Measurements from ENCODE around the gene SCGB2B2. TPM values are rescaled to one million over a fixed set of nuclear protein-coding genes. Genes with fewer than 3 reads are reported as not detected.
A peak's percentile ranks its signal among the peaks of the same experiment; 100 is the strongest.

SCGB2B2 gene
- total RNA-seq, 1 donor from 2014 or later = 0.74 TPM

DNA sequence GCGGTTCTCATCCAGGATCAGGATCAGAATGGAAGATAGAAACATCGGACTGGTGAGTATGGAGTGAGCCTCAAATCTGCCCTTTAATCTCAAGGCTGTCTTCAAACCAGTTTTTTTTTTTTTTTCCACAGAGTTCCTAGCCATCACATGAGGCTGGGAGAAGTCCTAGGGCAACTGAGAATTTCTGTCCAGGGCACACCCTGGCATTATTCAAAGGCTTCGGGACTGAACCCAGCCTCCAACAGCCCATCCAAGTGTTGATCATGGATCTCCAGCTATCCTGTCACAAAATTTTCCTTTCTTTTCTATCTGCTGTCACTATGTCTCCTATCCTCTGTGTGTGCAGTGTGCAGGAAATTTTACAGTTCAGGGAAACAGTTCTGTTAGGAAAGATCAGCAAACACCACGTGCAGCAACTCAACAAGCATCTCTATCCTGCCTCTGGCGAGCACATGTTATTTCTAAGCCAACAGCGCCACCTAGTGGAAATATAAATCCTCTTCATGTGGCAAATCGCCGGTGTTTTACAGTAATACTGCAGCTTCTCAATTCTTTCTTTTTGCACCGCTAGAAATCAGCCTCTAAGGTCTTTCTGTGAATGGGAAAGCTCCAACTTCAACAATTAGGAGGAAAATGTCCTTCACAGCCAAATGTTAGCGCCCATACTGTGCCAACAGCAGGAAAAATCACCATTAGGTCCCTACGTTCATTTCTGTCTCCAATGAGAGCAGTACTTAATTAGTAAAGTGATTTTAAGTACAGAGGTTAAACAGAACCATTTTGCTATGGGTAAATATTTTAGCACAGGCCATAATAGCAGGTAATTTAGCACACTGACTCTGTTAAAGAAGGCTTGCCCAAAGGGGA lies 35.7 kb upstream of the SCGB2B2 start:
- H3K4me3 Mint-ChIP-seq (ENCODE audit: unreplicated experiment) = no peak overlapping the region

DNA sequence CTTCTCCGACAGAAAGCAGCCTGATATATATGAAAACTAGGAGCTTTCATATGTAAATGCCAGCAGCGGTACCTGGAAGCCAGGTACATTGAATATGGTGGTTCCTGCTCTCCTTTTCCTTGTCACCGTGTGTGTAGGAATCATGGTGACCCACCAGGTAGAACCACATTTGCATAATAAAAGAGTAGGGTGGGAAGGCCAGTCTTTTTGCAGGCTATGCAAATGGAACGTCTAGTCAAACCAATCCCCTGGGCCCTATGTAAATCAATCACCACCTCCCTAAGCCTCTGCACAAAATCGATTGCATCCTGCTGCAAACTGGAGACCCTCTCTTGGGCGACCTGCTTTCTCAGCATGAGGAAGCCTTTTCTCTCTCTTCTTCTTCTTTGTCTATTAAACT lies 34.9 kb upstream of the SCGB2B2 start:
- Mint-ChIP-seq H3K9me3 (ENCODE audit: unreplicated experiment) (peaks cover 8% of the 10 kb centered on the region), H3K27me3 (ENCODE audit: unreplicated experiment) (peaks cover 2% of the 10 kb centered on the region), H3K36me3 (ENCODE audit: low read depth, unreplicated experiment) (peaks cover 6% of the 10 kb centered on the region), H3K4me3 (ENCODE audit: unreplicated experiment) (no peak overlapping the region), H3K27ac (ENCODE audit: unreplicated experiment) (no peak overlapping the region), H3K4me1 (ENCODE audit: unreplicated experiment) (no peaks in the 10 kb centered on the region)
- TF ChIP-seq, protein P1, sequence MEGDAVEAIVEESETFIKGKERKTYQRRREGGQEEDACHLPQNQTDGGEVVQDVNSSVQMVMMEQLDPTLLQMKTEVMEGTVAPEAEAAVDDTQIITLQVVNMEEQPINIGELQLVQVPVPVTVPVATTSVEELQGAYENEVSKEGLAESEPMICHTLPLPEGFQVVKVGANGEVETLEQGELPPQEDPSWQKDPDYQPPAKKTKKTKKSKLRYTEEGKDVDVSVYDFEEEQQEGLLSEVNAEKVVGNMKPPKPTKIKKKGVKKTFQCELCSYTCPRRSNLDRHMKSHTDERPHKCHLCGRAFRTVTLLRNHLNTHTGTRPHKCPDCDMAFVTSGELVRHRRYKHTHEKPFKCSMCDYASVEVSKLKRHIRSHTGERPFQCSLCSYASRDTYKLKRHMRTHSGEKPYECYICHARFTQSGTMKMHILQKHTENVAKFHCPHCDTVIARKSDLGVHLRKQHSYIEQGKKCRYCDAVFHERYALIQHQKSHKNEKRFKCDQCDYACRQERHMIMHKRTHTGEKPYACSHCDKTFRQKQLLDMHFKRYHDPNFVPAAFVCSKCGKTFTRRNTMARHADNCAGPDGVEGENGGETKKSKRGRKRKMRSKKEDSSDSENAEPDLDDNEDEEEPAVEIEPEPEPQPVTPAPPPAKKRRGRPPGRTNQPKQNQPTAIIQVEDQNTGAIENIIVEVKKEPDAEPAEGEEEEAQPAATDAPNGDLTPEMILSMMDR (IDR thresholded peaks at IDR 0.05; ENCODE audit: unreplicated experiment) = no peak
- no peak for DNase-seq (ENCODE audit: low spot score)

More for the DNA sequence above, 35.7 kb upstream of the SCGB2B2 start:
- Mint-ChIP-seq H3K9me3 (ENCODE audit: unreplicated experiment) (peaks cover 8% of the 10 kb centered on the region), H3K27ac (ENCODE audit: unreplicated experiment) (no peak overlapping the region), H3K27me3 (ENCODE audit: unreplicated experiment) (peaks cover 2% of the 10 kb centered on the region), H3K36me3 (ENCODE audit: low read depth, unreplicated experiment) (peaks cover 6% of the 10 kb centered on the region), H3K4me1 (ENCODE audit: unreplicated experiment) (no peaks in the 10 kb centered on the region)
- TF ChIP-seq, protein P1 (IDR thresholded peaks at IDR 0.05; ENCODE audit: unreplicated experiment) = peak; percentile 99
- peak; percentile 59 for DNase-seq (ENCODE audit: low spot score)

DNA sequence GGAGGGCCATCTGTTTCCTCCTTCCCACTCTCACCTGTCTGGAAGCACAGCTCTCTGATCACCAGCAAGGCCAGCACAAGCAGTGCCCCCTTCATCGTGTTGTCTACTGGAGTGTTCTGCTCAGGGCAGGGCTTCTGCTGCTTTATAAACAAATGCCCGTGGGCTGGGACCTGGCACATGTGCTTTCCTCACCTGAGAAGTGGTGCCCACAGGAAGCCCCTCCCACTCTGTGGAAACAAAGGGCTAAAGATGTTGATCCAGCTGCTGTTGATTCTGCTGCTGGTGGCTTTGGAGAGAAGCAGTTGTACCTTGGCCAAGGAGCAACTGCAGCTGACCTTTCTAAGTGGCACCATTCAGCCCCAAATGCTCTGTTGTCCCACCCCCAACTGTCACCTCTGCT lies 30.7 kb upstream of the SCGB2B2 start:
- Mint-ChIP-seq H3K36me3 (ENCODE audit: low read depth, unreplicated experiment) (peaks cover 7% of the 10 kb centered on the region), H3K4me3 (ENCODE audit: unreplicated experiment) (no peak overlapping the region), H3K27ac (ENCODE audit: unreplicated experiment) (no peak overlapping the region), H3K27me3 (ENCODE audit: unreplicated experiment) (peaks cover 2% of the 10 kb centered on the region), H3K4me1 (ENCODE audit: unreplicated experiment) (no peaks in the 10 kb centered on the region), H3K9me3 (ENCODE audit: unreplicated experiment) (no peaks in the 10 kb centered on the region)
- TF ChIP-seq, protein P1 (IDR thresholded peaks at IDR 0.05; ENCODE audit: unreplicated experiment) = no peak
- DNase-seq (ENCODE audit: low spot score) = no peak

DNA sequence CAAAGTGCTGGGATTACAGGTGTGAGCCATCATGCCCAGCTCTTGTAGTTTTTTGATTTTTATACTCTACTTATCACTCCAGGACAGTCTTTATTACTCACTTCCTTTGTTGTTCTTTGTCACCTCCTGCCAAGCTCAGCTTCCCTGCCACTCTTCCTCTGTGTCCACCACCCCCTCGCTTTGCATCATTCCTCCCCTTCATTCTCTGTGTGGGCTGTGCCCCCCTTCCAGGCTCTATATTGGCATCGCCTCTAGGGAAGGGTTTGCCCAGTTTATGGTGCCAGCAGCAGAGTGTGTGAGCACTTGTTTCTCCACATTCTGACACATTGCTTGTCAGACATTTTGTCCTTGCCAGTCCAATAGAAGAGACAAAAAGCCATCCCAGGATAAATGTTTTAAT lies 15.6 kb upstream of the SCGB2B2 start:
- H3K4me1 Mint-ChIP-seq (ENCODE audit: unreplicated experiment) = peaks cover 7% of the 10 kb centered on the region
- TF ChIP-seq, protein P1 (IDR thresholded peaks at IDR 0.05; ENCODE audit: unreplicated experiment) = no peak
- no peak for DNase-seq (ENCODE audit: low spot score)

DNA sequence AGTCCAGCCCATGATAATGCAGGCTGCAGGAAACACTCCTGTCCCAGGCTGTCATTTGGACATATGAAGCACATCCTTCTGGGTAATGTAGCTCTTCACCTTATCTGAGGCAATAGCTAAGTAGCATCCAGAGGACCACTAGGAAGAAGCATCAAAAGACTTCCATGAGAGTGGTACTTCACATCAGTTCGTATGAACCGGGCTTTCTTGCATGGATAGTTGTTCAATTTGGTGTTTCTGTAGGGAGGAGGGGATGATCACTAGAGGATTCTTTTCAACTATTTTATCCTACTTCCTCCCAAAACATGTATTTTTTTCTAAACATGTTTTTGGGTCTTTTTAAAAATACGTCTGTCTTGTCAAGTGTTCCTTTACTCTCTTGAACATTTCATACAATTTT lies 13.4 kb upstream of the SCGB2B2 start:
- TF ChIP-seq, protein P1 (IDR thresholded peaks at IDR 0.05; ENCODE audit: unreplicated experiment) = no peak
- Mint-ChIP-seq H3K4me1 (ENCODE audit: unreplicated experiment) (peaks cover 7% of the 10 kb centered on the region), H3K27me3 (ENCODE audit: unreplicated experiment) (peaks cover 4% of the 10 kb centered on the region), H3K27ac (ENCODE audit: unreplicated experiment) (no peak overlapping the region), H3K9me3 (ENCODE audit: unreplicated experiment) (peaks cover 4% of the 10 kb centered on the region), H3K36me3 (ENCODE audit: low read depth, unreplicated experiment) (peaks cover 13% of the 10 kb centered on the region), H3K4me3 (ENCODE audit: unreplicated experiment) (no peak overlapping the region)
- DNase-seq (ENCODE audit: low spot score) = no peak

More for the DNA sequence above, 15.6 kb upstream of the SCGB2B2 start:
- no peak overlapping the region for H3K4me3 Mint-ChIP-seq (ENCODE audit: unreplicated experiment)
- no peaks in the 10 kb centered on the region for H3K36me3 Mint-ChIP-seq (ENCODE audit: low read depth, unreplicated experiment)
- no peak overlapping the region for H3K27ac Mint-ChIP-seq (ENCODE audit: unreplicated experiment)
- peaks cover 2% of the 10 kb centered on the region for H3K27me3 Mint-ChIP-seq (ENCODE audit: unreplicated experiment)
- peaks cover 4% of the 10 kb centered on the region for H3K9me3 Mint-ChIP-seq (ENCODE audit: unreplicated experiment)
